ENCODE results near the gene PFKL.

GRCh38 chr21:44324106-44324853 lies 24.4 kb downstream of the PFKL start:
- no peak for TF ChIP-seq CTCF (IDR thresholded peaks at IDR 0.05 in 4 of 5, conservative IDR thresholded peaks at IDR 0.05 in 1 of 5)
- no peak for TF ChIP-seq POLR2A (IDR thresholded peaks at IDR 0.05)

Measured in gastrocnemius medialis (tissue), 4 donors.